Adrenal gland (tissue), 5 donors: ENCODE results near the gene CISD3.

ENCODE experiments used
- CTCF ChIP-seq, 6 experiments: fragments of 450-650 bp in 4 of 6; fragments of 200-600 bp in 2 of 6; sonication (generic) in 1 of 6; IDR thresholded peaks; 1 replicate in 5 of 6; 2 replicates in 1 of 6; pipeline versions ENCODE4 v1.5.1 to v1.8.0; 2016 to 2021; ENCODE audit warnings: antibody characterized with exemption in 6 of 6, mild to moderate bottlenecking in 2 of 6, moderate library complexity in 1 of 6
- POLR2A ChIP-seq, 2 donors: fragments of 450-650 bp; IDR thresholded peaks; one replicate each; pipeline ENCODE4 v1.6.1; 2017; ENCODE audit warnings: antibody characterized with exemption in 2 of 2, mild to moderate bottlenecking in 2 of 2, moderate library complexity in 1 of 2
- donor health status: DM: no; HTN: no; CAD: no.

- TF ChIP-seq CTCF (IDR thresholded peaks at IDR 0.05): no peak
- no peak for TF ChIP-seq POLR2A (IDR thresholded peaks at IDR 0.05)
Measured at GRCh38 chr17:38687286-38687685, 42.9 kb upstream of the CISD3 start.
